GM06990 (cell line): ENCODE results near the gene AXIN1.
"Not testable (repeated sequence)": the region's sequence is repeated elsewhere in the genome, so short reads cannot be mapped to it uniquely, and the experiment has no call there.

ENCODE experiments used
- DNase-seq: peaks from one replicate; pipeline ENCODE4 v3.0.0-alpha.2; 2011; ENCODE audit not compliant: insufficient read length; ENCODE audit errors: extremely low read depth
- H3K27me3 ChIP-seq: replicated peaks from 2 replicates; pipeline ENCODE4 v1.6.0; 2011; ENCODE audit warnings: low read length; ENCODE audit not compliant: control insufficient read depth, insufficient read depth
- H3K36me3 ChIP-seq: 2 replicates; pipeline ENCODE4 v1.5.1; 2011; ENCODE audit warnings: low read length; ENCODE audit not compliant: control insufficient read depth, insufficient read depth
- H3K4me3 ChIP-seq: replicated peaks from 2 replicates; pipeline ENCODE4 v1.5.1; 2011; ENCODE audit warnings: low read depth, mild to moderate bottlenecking, control low read depth, low read length
- TF ChIP-seq, protein P1 (sequence below): IDR thresholded peaks from 2 replicates; pipeline ENCODE4 v1.5.1; 2011; ENCODE audit warnings: low read length, control low read depth, mild to moderate bottlenecking, inconsistent platforms; ENCODE audit not compliant: insufficient read depth, poor library complexity, severe bottlenecking

AXIN1 gene

DNA sequence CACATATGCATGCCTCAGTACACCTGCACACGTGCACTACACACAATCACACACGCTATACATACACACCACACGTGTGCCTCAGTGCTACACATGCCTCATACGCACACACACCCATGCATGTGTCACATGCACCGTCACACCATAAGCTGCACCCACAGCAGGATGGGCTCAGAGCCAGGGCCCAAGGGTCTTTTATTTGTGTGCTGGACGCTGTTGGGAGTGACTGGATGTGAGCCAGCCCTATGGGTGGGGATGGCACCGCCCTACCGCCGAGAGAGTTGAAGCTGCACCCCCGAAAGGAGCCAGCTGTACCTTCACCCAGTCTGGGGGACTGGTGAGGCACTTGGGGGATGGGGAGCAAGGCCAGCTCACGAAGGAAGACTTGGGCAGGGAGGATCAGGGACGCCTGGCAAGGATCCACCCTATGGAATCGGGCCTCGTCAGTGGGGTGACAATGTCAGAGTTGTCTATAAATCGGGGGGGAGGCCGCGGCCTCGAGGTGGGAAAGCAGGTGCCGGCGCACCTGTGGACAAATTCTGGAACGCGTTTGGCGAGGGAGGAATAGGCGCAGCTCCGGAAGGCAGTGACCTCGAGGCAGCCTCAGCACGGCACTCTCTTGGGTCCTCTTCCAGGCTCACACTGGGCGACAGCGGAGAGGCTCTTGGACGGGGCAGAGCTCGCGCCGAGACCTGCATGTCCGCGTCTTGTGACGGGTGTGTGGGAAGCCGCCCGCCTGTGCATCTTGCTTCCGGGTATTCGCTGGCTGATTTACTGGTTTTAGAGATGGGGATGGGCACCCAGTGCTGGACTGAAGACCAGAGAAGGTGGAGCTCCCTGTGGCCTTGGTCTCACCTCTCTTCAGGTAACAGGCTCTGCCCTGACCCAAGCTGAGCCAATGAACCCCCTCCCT lies 84.1 kb downstream of the AXIN1 start:
- peak; percentile 5 for DNase-seq
- Histone ChIP-seq H3K27me3 (no peaks in the 10 kb centered on the region; the same call in 1 of the 2 replicates), H3K36me3 (peaks cover 6% of the 10 kb centered on the region), H3K4me3 (no peak overlapping the region)
- TF ChIP-seq, protein P1, sequence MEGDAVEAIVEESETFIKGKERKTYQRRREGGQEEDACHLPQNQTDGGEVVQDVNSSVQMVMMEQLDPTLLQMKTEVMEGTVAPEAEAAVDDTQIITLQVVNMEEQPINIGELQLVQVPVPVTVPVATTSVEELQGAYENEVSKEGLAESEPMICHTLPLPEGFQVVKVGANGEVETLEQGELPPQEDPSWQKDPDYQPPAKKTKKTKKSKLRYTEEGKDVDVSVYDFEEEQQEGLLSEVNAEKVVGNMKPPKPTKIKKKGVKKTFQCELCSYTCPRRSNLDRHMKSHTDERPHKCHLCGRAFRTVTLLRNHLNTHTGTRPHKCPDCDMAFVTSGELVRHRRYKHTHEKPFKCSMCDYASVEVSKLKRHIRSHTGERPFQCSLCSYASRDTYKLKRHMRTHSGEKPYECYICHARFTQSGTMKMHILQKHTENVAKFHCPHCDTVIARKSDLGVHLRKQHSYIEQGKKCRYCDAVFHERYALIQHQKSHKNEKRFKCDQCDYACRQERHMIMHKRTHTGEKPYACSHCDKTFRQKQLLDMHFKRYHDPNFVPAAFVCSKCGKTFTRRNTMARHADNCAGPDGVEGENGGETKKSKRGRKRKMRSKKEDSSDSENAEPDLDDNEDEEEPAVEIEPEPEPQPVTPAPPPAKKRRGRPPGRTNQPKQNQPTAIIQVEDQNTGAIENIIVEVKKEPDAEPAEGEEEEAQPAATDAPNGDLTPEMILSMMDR = no peak

DNA sequence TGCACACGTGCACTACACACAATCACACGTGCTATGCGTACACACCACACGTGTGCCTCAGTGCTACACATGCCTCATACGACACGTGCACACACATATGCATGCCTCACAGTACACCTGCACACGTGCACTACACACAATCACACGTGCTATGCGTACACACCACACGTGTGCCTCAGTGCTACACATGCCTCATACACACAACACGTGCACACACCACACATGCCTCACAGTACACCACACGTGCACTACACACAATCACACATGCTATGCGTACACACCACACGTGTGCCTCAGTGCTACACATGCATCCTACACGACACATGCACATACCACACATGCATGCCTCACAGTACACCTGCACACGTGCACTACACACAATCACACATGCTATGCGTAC lies 85.0 kb downstream of the AXIN1 start:
- not testable (repeated sequence) for H3K4me3 ChIP-seq, DNase-seq, H3K27me3 ChIP-seq, H3K36me3 ChIP-seq

DNA sequence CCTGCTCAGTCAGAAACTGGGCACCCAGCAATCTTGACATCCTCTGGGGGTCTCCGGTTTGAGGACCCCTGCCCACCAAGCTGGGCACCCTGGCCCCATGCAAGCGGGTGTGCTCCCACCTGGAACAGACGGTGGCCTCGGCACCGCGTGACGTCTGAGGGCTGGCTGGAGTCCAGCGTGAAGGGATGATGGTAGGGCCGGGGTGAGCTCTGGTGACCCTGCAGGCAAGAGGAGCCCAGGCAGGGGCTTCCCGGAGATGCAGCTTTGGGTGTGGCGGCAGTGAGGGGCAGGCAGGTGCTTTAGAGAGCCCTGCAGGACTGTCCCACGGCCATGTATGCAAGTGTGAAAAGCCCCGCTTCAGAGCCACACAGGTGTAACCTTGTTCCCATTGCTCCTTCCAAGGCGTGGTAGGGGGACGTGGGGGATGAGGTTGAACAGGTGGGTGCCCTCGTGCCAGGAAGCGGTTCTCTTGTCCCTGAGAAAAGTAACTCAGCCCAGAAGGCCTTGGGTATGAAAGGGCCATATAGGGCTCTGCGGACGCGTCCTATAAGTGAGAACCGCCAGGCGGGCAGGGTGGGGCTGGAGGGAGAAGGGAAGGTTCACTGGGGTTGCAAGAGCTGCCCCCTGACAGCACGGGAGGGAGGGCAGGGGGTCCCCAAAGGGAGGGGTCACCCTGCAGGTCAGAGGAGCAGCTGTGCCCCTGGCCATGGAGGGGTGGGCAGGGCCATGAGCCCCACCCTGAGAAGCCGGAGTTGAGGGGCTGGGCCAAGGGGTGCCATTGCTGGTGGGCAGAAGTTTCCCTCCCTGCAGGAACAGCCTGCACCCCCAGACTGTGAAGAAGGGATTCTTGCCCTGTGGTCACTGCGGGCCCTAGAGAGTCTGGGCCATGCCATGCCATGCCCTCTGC lies 86.0 kb downstream of the AXIN1 start:
- Histone ChIP-seq H3K27me3 (no peaks in the 10 kb centered on the region), H3K4me3 (no peak overlapping the region), H3K36me3 (peaks cover 10% of the 10 kb centered on the region)
- DNase-seq = peak; percentile 6
- TF ChIP-seq, protein P1 = no peak

DNA sequence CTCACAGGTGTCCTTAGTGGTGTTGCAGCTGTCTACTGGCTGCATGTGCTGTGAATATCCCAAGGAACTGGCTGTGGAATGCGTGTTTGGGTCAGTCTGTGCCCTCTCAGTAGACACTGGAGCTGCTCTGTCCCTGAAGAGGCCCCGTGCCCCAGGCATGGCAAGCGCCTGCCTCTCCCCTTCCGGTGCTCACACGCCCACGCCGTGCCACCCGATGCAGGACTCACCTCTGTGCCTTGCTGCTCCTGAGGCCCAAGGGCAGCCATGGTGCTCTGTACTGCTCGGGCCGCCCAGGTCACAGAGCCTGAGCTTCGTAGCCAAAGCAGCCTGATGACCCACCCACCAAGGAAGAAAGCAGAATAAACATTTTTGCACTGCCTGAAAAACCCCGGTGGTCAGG lies 86.8 kb downstream of the AXIN1 start:
- Histone ChIP-seq H3K36me3 (peaks cover 10% of the 10 kb centered on the region), H3K4me3 (no peak overlapping the region), H3K27me3 (no peaks in the 10 kb centered on the region)
- peak; percentile 5 for DNase-seq
- TF ChIP-seq, protein P1 = no peak

DNA sequence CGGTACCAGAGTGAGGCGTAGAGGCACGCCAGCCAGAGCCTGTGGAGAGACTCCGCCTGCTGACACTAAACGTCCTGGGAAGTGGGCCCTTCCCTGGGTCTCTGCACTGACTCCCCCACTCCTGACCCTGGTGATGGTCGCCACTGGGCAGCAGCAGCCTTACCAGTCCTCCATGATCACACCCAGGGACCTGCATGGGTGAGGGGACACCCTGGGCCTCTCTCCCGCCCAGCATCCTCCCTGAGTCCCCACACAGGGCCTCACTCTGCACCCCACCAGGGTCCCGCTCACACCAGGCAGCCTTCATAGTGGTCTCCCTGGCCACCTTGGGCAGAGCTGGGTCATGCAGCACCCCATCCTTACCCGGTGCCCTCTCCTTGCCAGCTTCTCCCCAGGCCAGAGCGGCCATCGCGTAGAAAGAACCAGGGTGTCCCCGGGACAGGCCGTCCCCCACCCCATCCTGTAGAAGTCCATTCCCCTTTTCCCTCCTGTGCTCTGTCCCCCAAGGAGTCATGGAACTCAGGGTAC lies 87.5 kb downstream of the AXIN1 start:
- Histone ChIP-seq H3K27me3 (no peaks in the 10 kb centered on the region), H3K36me3 (peaks cover 10% of the 10 kb centered on the region), H3K4me3 (no peak overlapping the region)
- TF ChIP-seq, protein P1 = no peak
- peak; percentile 6 for DNase-seq

DNA sequence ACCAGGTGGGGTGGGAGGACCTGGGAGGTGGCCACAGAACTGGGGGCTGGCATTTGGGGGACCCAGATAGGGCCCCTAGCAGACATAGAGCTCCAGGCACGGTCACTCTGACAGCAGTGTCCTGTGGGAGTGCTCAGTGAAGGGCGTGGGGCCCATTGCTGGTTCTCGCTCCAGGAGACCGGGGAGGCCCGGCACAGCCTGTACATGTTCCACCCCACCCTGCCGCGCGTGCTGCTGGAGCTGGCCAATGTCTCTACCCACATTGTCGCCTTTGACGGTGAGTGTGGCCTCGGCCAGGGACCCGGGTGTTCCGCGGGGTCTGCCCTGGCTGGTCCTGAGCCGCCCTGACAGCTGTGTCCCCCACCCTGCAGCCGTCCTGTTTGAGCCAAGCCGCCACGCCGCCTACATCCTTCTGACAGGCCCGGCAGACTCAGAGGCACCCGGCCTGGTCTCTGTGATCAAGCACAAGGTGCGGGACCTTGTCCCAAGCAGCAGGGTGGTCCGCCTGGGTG lies 88.0 kb downstream of the AXIN1 start:
- H3K4me3 ChIP-seq = no peak overlapping the region
- TF ChIP-seq, protein P1 = no peak
- DNase-seq = no peak
- H3K36me3 ChIP-seq = peaks cover 13% of the 10 kb centered on the region
- H3K27me3 ChIP-seq = no peaks in the 10 kb centered on the region
